IMR-90 (cell line): ENCODE results near the gene STMN3. TPM values are rescaled to one million over a fixed set of nuclear protein-coding genes. Genes with fewer than 3 reads are reported as not detected.
A peak's percentile ranks its signal among the peaks of the same experiment; 100 is the strongest.

Experiments
- ATAC-seq: fragments of 200-7000 bp; cut with Tn5 transposase; 2 replicates; pipeline ENCODE4 v1.9.1; 2020; ENCODE audit warnings: low read depth, mild to moderate bottlenecking, moderate library complexity
- BruUV-seq: library from RNA; stranded (reverse); fragments of 400-500 nt; replicated peaks from 2 replicates; lab custom pipeline; 2021; lab: Mats Ljungman, UMichigan
- CTCF ChIA-PET: fragments of 300-600 bp; formaldehyde crosslinking; extraction: SDS; loops from one replicate; lab custom pipeline; 2021; ENCODE audit warnings: antibody characterized with exemption; lab: Yijun Ruan, JAX
- POLR2A ChIA-PET: fragments of 300-600 bp; sonication (Branson Sonifier 250); formaldehyde crosslinking; loops from one replicate; lab custom pipeline; 2022; ENCODE audit warnings: antibody characterized with exemption; ENCODE audit not compliant: unreplicated experiment; lab: Charles Lee
- DNase-seq: peaks from one replicate; pipeline ENCODE4 v3.0.0; 2013
- H2AFZ ChIP-seq: replicated peaks from 2 replicates; pipeline ENCODE3; 2013; ENCODE audit warnings: low read length, mild to moderate bottlenecking; ENCODE audit not compliant: poor library complexity
- H2AK5ac ChIP-seq: 2 replicates; pipeline ENCODE4 v1.6.1; 2013; ENCODE audit warnings: low read depth, low read length, inconsistent platforms
- H2AK9ac ChIP-seq: replicated peaks from 2 replicates; pipeline ENCODE3; 2013; ENCODE audit warnings: mild to moderate bottlenecking, low read depth, low read length, moderate library complexity; ENCODE audit not compliant: poor library complexity
- H2BK120ac ChIP-seq: 2 replicates; pipeline ENCODE4 v1.6.1; 2013; ENCODE audit warnings: low read depth, low read length, inconsistent platforms
- H2BK15ac ChIP-seq: 3 replicates; pipeline ENCODE4 v1.6.1; 2013; ENCODE audit warnings: low read depth, low read length, inconsistent platforms
- H2BK20ac ChIP-seq: 2 replicates; pipeline ENCODE4 v1.6.1; 2013; ENCODE audit warnings: low read depth, mild to moderate bottlenecking, inconsistent platforms, low read length, moderate library complexity
- H2BK5ac ChIP-seq: 2 replicates; pipeline ENCODE4 v1.6.1; 2013; ENCODE audit warnings: mild to moderate bottlenecking, low read depth, low read length, inconsistent platforms; ENCODE audit not compliant: poor library complexity, severe bottlenecking
- H3K14ac ChIP-seq: replicated peaks from 2 replicates; pipeline ENCODE4 v1.6.1; 2013; ENCODE audit warnings: low read depth, low read length, inconsistent platforms
- H3K18ac ChIP-seq: 2 replicates; pipeline ENCODE4 v1.6.1; 2013; ENCODE audit warnings: low read depth, low read length, control low read depth
- H3K23ac ChIP-seq: 2 replicates; pipeline ENCODE4 v1.6.1; 2013; ENCODE audit warnings: low read depth, low read length, inconsistent platforms
- H3K27ac ChIP-seq: 2 replicates; pipeline ENCODE4 v1.5.1; 2013; ENCODE audit warnings: mild to moderate bottlenecking, control low read depth, low read length; ENCODE audit not compliant: insufficient read depth
- H3K27me3 ChIP-seq: 2 replicates; pipeline ENCODE4 v1.6.1; 2013; ENCODE audit warnings: low read length; ENCODE audit not compliant: control insufficient read depth, insufficient read depth
- H3K36me3 ChIP-seq: 2 replicates; pipeline ENCODE4 v1.6.1; 2013; ENCODE audit warnings: low read length, mixed read lengths; ENCODE audit not compliant: control insufficient read depth, insufficient read depth
- H3K4ac ChIP-seq: 2 replicates; pipeline ENCODE4 v1.6.1; 2013; ENCODE audit warnings: low read depth, low read length, inconsistent platforms
- H3K4me1 ChIP-seq: 2 replicates; pipeline ENCODE4 v1.6.1; 2013; ENCODE audit warnings: low read length, mixed read lengths; ENCODE audit not compliant: control insufficient read depth, insufficient read depth
- H3K4me2 ChIP-seq: 2 replicates; pipeline ENCODE4 v1.6.1; 2013; ENCODE audit warnings: low read depth, mild to moderate bottlenecking, control low read depth, low read length, moderate library complexity
- H3K4me3 ChIP-seq: 2 replicates; pipeline ENCODE4 v1.5.1; 2013; ENCODE audit warnings: low read depth, mild to moderate bottlenecking, control low read depth, low read length, moderate library complexity; ENCODE audit not compliant: insufficient read depth
- H3K56ac ChIP-seq: 2 replicates; pipeline ENCODE4 v1.6.1; 2013; ENCODE audit warnings: low read length, inconsistent platforms; ENCODE audit not compliant: insufficient read depth; ENCODE audit errors: extremely low read depth
- H3K79me1 ChIP-seq, 2 experiments: 2 replicates each; pipeline ENCODE4 v1.6.1; 2013; ENCODE audit warnings: low read length in 2 of 2, inconsistent platforms in 1 of 2, low read depth in 1 of 2
- H3K9ac ChIP-seq: 2 replicates; pipeline ENCODE4 v1.6.1; 2013; ENCODE audit warnings: low read depth, low read length, control low read depth
- H3K9me1 ChIP-seq: 2 replicates; pipeline ENCODE4 v1.6.1; 2013; ENCODE audit warnings: low read length, inconsistent platforms; ENCODE audit not compliant: insufficient read depth
- H3K9me3 ChIP-seq: 2 replicates; pipeline ENCODE4 v1.6.1; 2013; ENCODE audit warnings: low read length; ENCODE audit not compliant: control insufficient read depth, insufficient read depth
- H4K20me1 ChIP-seq: 2 replicates; pipeline ENCODE4 v1.6.1; 2013; ENCODE audit warnings: low read length, inconsistent platforms; ENCODE audit not compliant: insufficient read depth
- H4K5ac ChIP-seq: 2 replicates; pipeline ENCODE4 v1.6.1; 2013; ENCODE audit warnings: mild to moderate bottlenecking, low read depth, low read length, control low read depth
- H4K8ac ChIP-seq, 2 experiments: 2 replicates each; pipeline ENCODE4 v1.6.1; 2013; ENCODE audit warnings: low read depth in 2 of 2, low read length in 2 of 2, control low read depth in 1 of 2, inconsistent platforms in 1 of 2
- H4K91ac ChIP-seq: 2 replicates; pipeline ENCODE4 v1.6.1; 2013; ENCODE audit warnings: low read depth, low read length, inconsistent platforms; ENCODE audit not compliant: insufficient read depth
- MAZ ChIP-seq: IDR thresholded peaks from 2 replicates; pipeline ENCODE4 v1.6.1; 2012; ENCODE audit warnings: low read depth, mild to moderate bottlenecking, low read length, improper control_type of control experiment, moderate library complexity, borderline replicate concordance
- WGBS, 2 experiments: methylation state at CpG; one replicate each; pipeline versions ENCODE4 v1.1.5 to v1.1.7; 2013; ENCODE audit warnings: missing lambda C conversion rate in 2 of 2; ENCODE audit not compliant: insufficient read length in 1 of 2; ENCODE audit errors: extremely low coverage in 2 of 2; 5-methylcytosine and 5-hydroxymethylcytosine counted together
- dilution Hi-C: fragments of 300-500 bp; cut with HindIII; formaldehyde crosslinking; loops from one replicate; pipeline ENCODE4 v1.14.3; 2018; ENCODE audit warnings: low sequenced_read_pairs; ENCODE audit not compliant: unreplicated experiment
- in situ Hi-C: fragments of 300-500 bp; cut with MboI; formaldehyde crosslinking; loops from 3 replicates; pipeline ENCODE4 v1.14.3; 2019; ENCODE audit warnings: low sequenced_read_pairs, inconsistent platforms, mixed read lengths
- intact Hi-C: fragments of 100-400 bp; cut with micrococcal nuclease; formaldehyde crosslinking; loops from 2 replicates; pipeline ENCODE4 v1.10.0; 2022
- polyA plus RNA-seq, 3 experiments: library from polyadenylated mRNA; depleted of rRNA; stranded (reverse); fragments of >200 nt; gene quantifications; 2 replicates each; pipeline ENCODE4 v1.2.3, GENCODE V29; 2012; ENCODE audit warnings: low replicate concordance in 1 of 3
- total RNA-seq: library from RNA; depleted of rRNA; stranded (reverse); fragments of >200 nt; gene quantifications from 2 replicates; pipeline ENCODE4 v1.2.3, GENCODE V29; 2012

The STMN3 gene
- total and polyA plus RNA-seq, 2 of the 4 experiments (the other 2 are of a cell fraction), result 20.3 to 62.3 TPM

DNA sequence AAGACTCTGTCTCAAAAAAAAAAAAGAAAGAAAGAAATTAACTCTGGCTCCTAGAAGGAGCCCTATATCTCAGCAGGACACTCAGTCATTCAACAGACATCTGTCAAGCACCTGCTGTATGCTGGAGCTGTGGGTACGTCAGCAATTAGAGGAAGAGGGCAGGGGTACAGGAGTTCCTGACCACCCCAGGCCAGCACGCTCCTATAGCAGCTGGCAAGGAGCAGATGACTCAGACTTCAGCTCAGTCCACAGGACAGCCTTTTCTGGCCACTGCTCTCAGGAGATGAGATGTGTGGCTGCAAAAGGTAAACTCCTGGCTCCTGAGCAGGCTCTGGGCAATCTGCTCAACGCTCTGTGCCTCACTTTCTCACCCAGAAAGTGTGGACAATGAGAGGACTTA lies 3.2 kb upstream of the STMN3 start:
- Histone ChIP-seq H2BK5ac (no peak overlapping the region), H4K20me1 (peaks cover 9% of the 10 kb centered on the region), H2BK20ac (no peak overlapping the region), H3K18ac (no peak overlapping the region), H3K27me3 (no peaks in the 10 kb centered on the region), H3K9me3 (no peaks in the 10 kb centered on the region), H3K9me1 (0 out of 2 replicates have a peak, but pooled peaks cover 12% of the 10 kb centered on the region), H3K4ac (no peak overlapping the region), H4K91ac (no peak overlapping the region), H3K9ac (no peak overlapping the region), H3K14ac (no peak overlapping the region), H4K5ac (no peak overlapping the region), H2AFZ (no peak overlapping the region), H3K36me3 (peaks cover 6% of the 10 kb centered on the region; the same call in 1 of the 2 replicates), H2BK120ac (no peak overlapping the region), H2BK15ac (no peak overlapping the region), H3K56ac (no peak overlapping the region), H3K4me1 (peaks cover 17% of the 10 kb centered on the region), H3K27ac (no peak overlapping the region), H4K8ac (no peak overlapping the region), H3K4me3 (no peak overlapping the region), H3K23ac (no peak overlapping the region), H3K4me2 (no peak overlapping the region), H3K79me1 (peaks cover 10 to 41% of the 10 kb centered on the region in 2 experiments), H2AK9ac (no peak overlapping the region), H2AK5ac (no peak overlapping the region)
- no CpG with 5 or more reads among the region's 3 CpGs for WGBS, 2 experiments
- in situ Hi-C loops (no loop called here), dilution Hi-C loops (no loop called here), intact Hi-C loops (loop anchor here (10.0 kb wide), 1 partner anchor 122 kb away; the partner anchor contains the start of gene PTK6)
- no peak for TF ChIP-seq MAZ
- DNase-seq, result peak; percentile 15
- ChIA-PET CTCF (no interaction called here), POLR2A (no interaction called here)
- no TSS peak for BruUV-seq
- no peak for ATAC-seq
